OCI-LY3 (cell line): Measurements from ENCODE around the gene PSMA4.
A peak's percentile ranks its signal among the peaks of the same experiment; 100 is the strongest.
"Not testable (repeated sequence)": the region's sequence is repeated elsewhere in the genome, so short reads cannot be mapped to it uniquely, and the experiment has no call there.

Experiments used
- H2AFZ ChIP-seq: fragments of 200-600, 300-600 bp; shearing (Covaris generic); 2 replicates; pipeline ENCODE4 v1.6.0; 2014; ENCODE audit warnings: antibody characterized with exemption, low read depth, low read length
- H3K27ac ChIP-seq: fragments of 200-600, 300-600 bp; sonication (generic); 2 replicates; pipeline ENCODE4 v1.5.1; 2014; ENCODE audit warnings: mild to moderate bottlenecking, low read length, moderate library complexity, mixed read lengths
- H3K27me3 ChIP-seq: fragments of 200-600, 300-600 bp; sonication (generic); 2 replicates; pipeline ENCODE4 v1.6.1; 2014; ENCODE audit warnings: low read depth, low read length, mixed read lengths
- H3K36me3 ChIP-seq: fragments of 200-600, 300-600 bp; sonication (generic); replicated peaks from 2 replicates; pipeline ENCODE3; 2014; ENCODE audit warnings: low read depth, low read length, mixed read lengths
- H3K4me1 ChIP-seq: fragments of 300-600, 200-600 bp; sonication (generic); 2 replicates; pipeline ENCODE4 v1.6.1; 2014; ENCODE audit warnings: low read length, mixed read lengths
- H3K4me2 ChIP-seq: fragments of 200-600, 300-600 bp; sonication (generic); 2 replicates; pipeline ENCODE4 v1.6.1; 2014; ENCODE audit warnings: low read length, mixed read lengths
- H3K4me3 ChIP-seq: fragments of 300-600, 200-600 bp; sonication (generic); 2 replicates; pipeline ENCODE4 v1.5.1; 2014; ENCODE audit warnings: antibody characterized with exemption, mild to moderate bottlenecking, low read length, moderate library complexity
- H3K79me2 ChIP-seq: fragments of 300-600, 200-600 bp; shearing (Covaris generic); 2 replicates; pipeline ENCODE4 v1.6.1; 2014; ENCODE audit warnings: mild to moderate bottlenecking, low read length, mixed read lengths
- H3K9ac ChIP-seq: fragments of 300-600, 200-600 bp; shearing (Covaris generic); 2 replicates; pipeline ENCODE4 v1.6.0; 2014; ENCODE audit warnings: mild to moderate bottlenecking, low read length, moderate library complexity
- H3K9me3 ChIP-seq: fragments of 200-600, 300-600 bp; shearing (Covaris generic); 2 replicates; pipeline ENCODE4 v1.6.1; 2014; ENCODE audit warnings: low read length, mixed read lengths; ENCODE audit not compliant: insufficient read depth
- H4K20me1 ChIP-seq: fragments of 200-600, 300-600 bp; sonication (generic); 2 replicates; pipeline ENCODE4 v1.6.1; 2016; ENCODE audit warnings: low read length, mixed read lengths; ENCODE audit not compliant: insufficient read depth
- EZH2phosphoT487 ChIP-seq: fragments of 200-600 bp; shearing (Covaris generic); IDR thresholded peaks from 2 replicates; pipeline ENCODE4 v1.6.1; 2018; ENCODE audit warnings: antibody characterized with exemption, mixed run types, low read depth
- TF ChIP-seq, protein P1 (sequence below): fragments of 200-600, 300-600 bp; sonication (generic); IDR thresholded peaks from 2 replicates; pipeline ENCODE4 v1.5.1; 2014; ENCODE audit warnings: antibody characterized with exemption, low read length, low read depth

PSMA4 gene

DNA sequence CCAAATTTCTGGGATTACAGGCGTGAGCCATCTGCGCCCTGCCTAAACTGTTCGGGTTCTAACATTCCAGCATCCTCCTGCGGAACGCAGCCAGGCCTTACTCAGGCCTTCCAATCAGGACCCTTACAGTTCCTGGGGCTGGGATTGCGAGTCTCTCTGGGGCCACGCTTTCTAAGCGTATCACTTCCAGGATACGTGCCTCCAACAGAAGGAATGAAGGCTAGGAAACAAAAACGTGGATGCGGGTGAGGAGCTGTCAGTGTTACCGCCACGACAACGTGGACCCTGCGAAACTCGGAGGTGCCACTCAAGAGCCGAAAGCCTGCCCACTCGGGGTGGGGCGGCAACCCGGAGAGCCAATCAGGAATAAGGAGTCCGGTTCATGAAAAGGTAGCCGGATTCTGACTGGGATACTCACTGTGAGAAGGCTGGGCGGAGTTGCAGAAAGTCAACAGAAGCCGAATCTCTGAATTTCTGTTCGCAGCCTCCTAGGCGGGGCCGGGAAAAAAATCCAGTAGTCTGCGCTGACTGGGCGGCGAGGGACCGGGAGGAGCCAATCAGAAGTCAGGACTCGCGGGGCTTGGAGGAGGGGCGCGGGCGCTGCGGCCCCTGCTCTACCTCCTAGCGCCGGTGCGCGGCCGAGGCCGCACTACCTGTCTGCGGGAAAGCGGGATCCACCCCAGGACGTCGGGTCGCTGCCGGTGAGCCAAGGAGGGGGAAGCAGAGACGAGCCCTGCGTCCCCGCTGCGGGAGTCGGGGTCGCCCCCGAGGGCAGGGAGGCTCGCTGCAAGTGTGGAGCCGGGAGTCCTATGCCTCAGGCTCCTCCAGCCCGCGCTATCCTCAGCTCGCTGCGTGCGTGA is 33.0 kb upstream of the PSMA4 start, which contains the start of gene HYKK:
Gene HYKK, plus strand, starts transcription at position 607 of the 860 bp plus-strand sequence. CDS start 5,512 bp downstream, outside the sequence.
- Histone ChIP-seq H4K20me1 (no peaks in the 10 kb centered on the region), H3K9me3 (no peaks in the 10 kb centered on the region), H3K4me3 (peak within 1 kb of the TSS; percentile 86), H3K4me2 (peak within 1 kb of the TSS; percentile 92), H3K79me2 (no peaks in the 10 kb centered on the region), H3K9ac (peak within 1 kb of the TSS; percentile 47), H2AFZ (peak within 1 kb of the TSS; percentile 82), H3K27me3 (peaks cover 17% of the 10 kb centered on the region), H3K36me3 (peaks cover 4% of the 10 kb centered on the region), H3K4me1 (peaks cover 8% of the 10 kb centered on the region), H3K27ac (no peak within 1 kb of the TSS)
- TF ChIP-seq, protein P1, sequence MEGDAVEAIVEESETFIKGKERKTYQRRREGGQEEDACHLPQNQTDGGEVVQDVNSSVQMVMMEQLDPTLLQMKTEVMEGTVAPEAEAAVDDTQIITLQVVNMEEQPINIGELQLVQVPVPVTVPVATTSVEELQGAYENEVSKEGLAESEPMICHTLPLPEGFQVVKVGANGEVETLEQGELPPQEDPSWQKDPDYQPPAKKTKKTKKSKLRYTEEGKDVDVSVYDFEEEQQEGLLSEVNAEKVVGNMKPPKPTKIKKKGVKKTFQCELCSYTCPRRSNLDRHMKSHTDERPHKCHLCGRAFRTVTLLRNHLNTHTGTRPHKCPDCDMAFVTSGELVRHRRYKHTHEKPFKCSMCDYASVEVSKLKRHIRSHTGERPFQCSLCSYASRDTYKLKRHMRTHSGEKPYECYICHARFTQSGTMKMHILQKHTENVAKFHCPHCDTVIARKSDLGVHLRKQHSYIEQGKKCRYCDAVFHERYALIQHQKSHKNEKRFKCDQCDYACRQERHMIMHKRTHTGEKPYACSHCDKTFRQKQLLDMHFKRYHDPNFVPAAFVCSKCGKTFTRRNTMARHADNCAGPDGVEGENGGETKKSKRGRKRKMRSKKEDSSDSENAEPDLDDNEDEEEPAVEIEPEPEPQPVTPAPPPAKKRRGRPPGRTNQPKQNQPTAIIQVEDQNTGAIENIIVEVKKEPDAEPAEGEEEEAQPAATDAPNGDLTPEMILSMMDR, result no peak
- no peak for TF ChIP-seq EZH2phosphoT487

DNA sequence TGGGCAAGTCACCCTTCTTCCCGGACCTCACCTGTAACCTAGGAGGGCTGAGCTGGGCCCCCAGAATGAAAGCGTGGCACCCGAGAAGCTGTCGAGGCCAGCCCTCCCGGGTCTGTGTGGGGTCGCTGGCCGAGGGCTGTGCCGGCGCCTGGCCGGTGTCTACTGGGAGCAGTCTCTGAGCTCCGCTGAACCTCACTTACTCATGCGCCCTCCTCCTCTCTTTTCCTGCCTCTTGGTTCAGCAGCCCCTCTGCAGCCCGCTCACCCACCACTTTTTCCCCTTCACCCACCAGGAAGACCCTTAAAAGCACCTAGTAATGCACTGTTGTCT is 32.4 kb upstream of the PSMA4 start:
- no peaks in the 10 kb centered on the region for H4K20me1 ChIP-seq

DNA sequence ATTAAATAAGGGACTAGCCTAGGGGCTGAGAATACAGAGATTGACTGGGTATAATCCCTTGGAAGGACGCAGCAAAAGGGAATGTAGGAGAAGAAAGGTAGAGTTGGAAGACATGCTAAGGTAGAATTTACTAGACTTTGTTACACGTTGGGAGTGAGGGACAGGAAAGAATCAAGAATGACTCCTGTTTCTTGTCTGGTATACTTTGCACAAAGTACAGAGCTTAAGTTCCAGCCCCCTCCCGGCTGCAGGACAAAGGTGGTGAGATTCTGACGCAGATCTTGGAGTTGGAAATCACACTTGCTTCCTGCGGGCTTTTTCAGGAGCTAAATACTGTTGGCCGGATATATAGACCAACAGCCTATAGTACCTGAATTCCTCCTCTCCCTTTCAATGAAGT is 32.0 kb upstream of the PSMA4 start:
- no peaks in the 10 kb centered on the region for H3K9me3 ChIP-seq
- H3K4me2 ChIP-seq, result peak overlapping the region; percentile 92
- H3K36me3 ChIP-seq, result no peaks in the 10 kb centered on the region
- H3K9ac ChIP-seq, result peak overlapping the region; percentile 47
- peak overlapping the region; percentile 82 for H2AFZ ChIP-seq
- peaks cover 8% of the 10 kb centered on the region for H3K4me1 ChIP-seq
- H3K4me3 ChIP-seq, result peak overlapping the region; percentile 86
- peaks cover 17% of the 10 kb centered on the region for H3K27me3 ChIP-seq
- TF ChIP-seq, protein P1, result no peak
- no peak for TF ChIP-seq EZH2phosphoT487
- H3K79me2 ChIP-seq, result no peaks in the 10 kb centered on the region
- H4K20me1 ChIP-seq, result no peaks in the 10 kb centered on the region
- H3K27ac ChIP-seq, result no peak overlapping the region

More for the DNA sequence above, 32.4 kb upstream of the PSMA4 start:
- Histone ChIP-seq H3K9me3 (no peaks in the 10 kb centered on the region), H3K4me3 (peak overlapping the region; percentile 86), H3K9ac (peak overlapping the region; percentile 47), H2AFZ (peak overlapping the region; percentile 82), H3K79me2 (no peaks in the 10 kb centered on the region), H3K4me1 (peaks cover 8% of the 10 kb centered on the region), H3K27me3 (peaks cover 17% of the 10 kb centered on the region), H3K4me2 (peak overlapping the region; percentile 92), H3K27ac (no peak overlapping the region), H3K36me3 (no peaks in the 10 kb centered on the region)
- TF ChIP-seq, protein P1, result no peak
- no peak for TF ChIP-seq EZH2phosphoT487

DNA sequence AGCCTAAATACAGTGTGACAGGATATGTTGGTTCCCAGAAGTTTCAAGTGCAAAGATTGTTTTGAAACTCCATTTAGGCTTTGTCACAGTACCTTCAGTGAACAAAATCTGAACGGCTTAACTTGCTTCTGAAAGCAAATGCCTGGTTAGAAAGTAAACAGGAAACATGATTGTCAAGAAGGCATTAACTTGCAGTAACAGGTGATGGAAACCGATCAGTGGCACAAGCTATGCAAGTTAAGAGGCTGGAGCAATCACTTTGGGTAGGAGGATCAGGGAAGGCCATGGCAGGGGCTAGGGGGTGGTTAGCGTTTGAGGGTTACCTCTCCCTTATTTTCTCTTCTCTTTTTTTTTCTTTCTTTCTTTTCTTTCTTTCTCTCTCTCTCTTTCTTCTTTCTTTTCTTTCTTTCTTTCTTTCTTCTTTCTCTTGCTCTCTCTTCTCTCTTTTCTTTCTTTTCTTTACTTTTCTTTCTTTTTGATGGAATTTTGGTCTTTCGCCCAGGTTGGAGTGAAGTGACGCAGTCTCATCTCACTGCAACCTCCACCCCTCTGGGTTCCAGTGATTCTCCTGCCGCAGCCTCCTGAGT is 30.4 kb upstream of the PSMA4 start:
- no peak overlapping the region for H3K4me2 ChIP-seq
- H3K4me3 ChIP-seq, result no peak overlapping the region
- no peaks in the 10 kb centered on the region for H3K36me3 ChIP-seq
- no peak overlapping the region for H3K27ac ChIP-seq
- no peaks in the 10 kb centered on the region for H3K79me2 ChIP-seq
- peaks cover 8% of the 10 kb centered on the region for H3K4me1 ChIP-seq
- H3K9ac ChIP-seq, result no peak overlapping the region
- H4K20me1 ChIP-seq, result no peaks in the 10 kb centered on the region
- peaks cover 17% of the 10 kb centered on the region for H3K27me3 ChIP-seq
- no peak overlapping the region for H2AFZ ChIP-seq
- TF ChIP-seq, protein P1, result no peak
- TF ChIP-seq EZH2phosphoT487, result no peak
- no peaks in the 10 kb centered on the region for H3K9me3 ChIP-seq

DNA sequence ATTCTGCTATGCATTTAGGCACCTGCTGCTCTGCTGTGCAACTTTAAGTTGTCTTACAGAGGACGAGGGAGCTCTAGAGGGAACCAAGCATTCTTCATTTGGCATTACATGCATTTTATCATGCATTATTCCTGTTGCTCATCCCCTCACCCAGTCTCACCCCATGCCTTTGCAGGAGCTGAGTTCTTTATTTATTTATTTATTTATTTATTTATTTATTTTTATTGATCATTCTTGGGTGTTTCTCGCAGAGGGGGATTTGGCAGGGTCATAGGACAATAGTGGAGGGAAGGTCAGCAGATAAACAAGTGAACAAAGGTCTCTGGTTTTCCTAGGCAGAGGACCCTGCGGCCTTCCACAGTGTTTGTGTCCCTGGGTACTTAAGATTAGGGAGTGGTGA is 20.2 kb upstream of the PSMA4 start:
- H3K4me3 ChIP-seq, H3K36me3 ChIP-seq, H3K4me1 ChIP-seq, H3K9me3 ChIP-seq, H3K27ac ChIP-seq, H2AFZ ChIP-seq, H3K4me2 ChIP-seq, H3K27me3 ChIP-seq, H3K79me2 ChIP-seq, H3K9ac ChIP-seq, H4K20me1 ChIP-seq: not testable (repeated sequence)
